K562 (cell line): Measurements from ENCODE around the gene GOLGB1. TPM values are rescaled to one million over a fixed set of nuclear protein-coding genes. Genes with fewer than 3 reads are reported as not detected.

ENCODE experiments used
- ATAC-seq: fragments of 200-7000 bp; cut with Tn5 transposase; 3 replicates; pipeline ENCODE4 v1.9.1; 2020; ENCODE audit warnings: moderate library complexity
- BruUV-seq: library from RNA; stranded (reverse); fragments of 400-500 nt; replicated peaks from 2 replicates; lab custom pipeline; 2021; lab: Mats Ljungman, UMichigan
- CTCF ChIA-PET: fragments of 300-600 bp; formaldehyde crosslinking; extraction: SDS; loops from one replicate; lab custom pipeline; 2021; ENCODE audit warnings: low intra/inter-chr PET ratio; lab: Yijun Ruan, JAX
- POLR2A ChIA-PET: fragments of 300-600, 350-650 bp; sonication (Branson Sonifier 250); formaldehyde crosslinking; extraction: SDS; loops from one replicate; lab custom pipeline; 2021; ENCODE audit warnings: antibody characterized with exemption, inconsistent platforms; lab: Yijun Ruan, JAX
- DNase-seq, 4 experiments: peaks; one replicate each; pipeline versions ENCODE4 v3.0.0 to v3.0.0-alpha.2; 2011 to 2018; ENCODE audit warnings: low spot score in 3 of 4, mixed read lengths in 3 of 4; ENCODE audit errors: extremely low read depth in 1 of 4
- FAIRE-seq: peaks from 2 replicates; lab custom pipeline; 2011; peaks lifted over from hg19 to GRCh38; lab: Jason Lieb, UNC
- H2AFZ ChIP-seq: 2 replicates; pipeline ENCODE4 v1.6.0; 2011; ENCODE audit warnings: low read depth, low read length, control low read depth, inconsistent platforms
- H3K27ac ChIP-seq: fragments of 200-600 bp; 3 replicates; pipeline ENCODE4 v1.8.0; 2011; ENCODE audit warnings: low read depth, mild to moderate bottlenecking, control low read depth, inconsistent platforms, low read length, moderate library complexity, mixed read lengths; ENCODE audit errors: extremely low read depth
- H3K27me3 ChIP-seq, 2 experiments: fragments of 300-600 bp in 1 of 2; 2 replicates in 1 of 2; 3 replicates in 1 of 2; pipeline versions ENCODE4 v1.6.0 to v1.8.0; 2011; ENCODE audit warnings: inconsistent platforms in 2 of 2, low read length in 2 of 2, mild to moderate bottlenecking in 1 of 2, mixed read lengths in 1 of 2, moderate library complexity in 1 of 2; ENCODE audit not compliant: control insufficient read depth in 2 of 2, insufficient read depth in 2 of 2
- H3K36me3 ChIP-seq: fragments of 300-600 bp; 3 replicates; pipeline ENCODE4 v1.8.0; 2011; ENCODE audit warnings: mild to moderate bottlenecking, low read length, inconsistent platforms; ENCODE audit not compliant: control insufficient read depth, insufficient read depth
- H3K4me1 ChIP-seq, 2 experiments: fragments of 200-600 bp in 1 of 2; replicated peaks in 1 of 2; 2 replicates in 1 of 2; 3 replicates in 1 of 2; pipeline versions ENCODE4 v1.5.1 to v1.8.0; 2011; ENCODE audit warnings: inconsistent platforms in 2 of 2, low read length in 2 of 2, mild to moderate bottlenecking in 1 of 2, mixed read lengths in 1 of 2, moderate library complexity in 1 of 2; ENCODE audit not compliant: control insufficient read depth in 2 of 2, insufficient read depth in 2 of 2
- H3K4me2 ChIP-seq: 2 replicates; pipeline ENCODE4 v1.6.1; 2011; ENCODE audit warnings: low read length, control low read depth, inconsistent platforms, mixed read lengths; ENCODE audit not compliant: insufficient read depth
- H3K4me3 ChIP-seq: fragments of 200-600 bp; sonication (generic), shearing (Covaris generic); 2 replicates; pipeline ENCODE4 v1.5.1; 2016; ENCODE audit warnings: control low read depth, inconsistent platforms
- H3K79me2 ChIP-seq: fragments of 200-600 bp; 3 replicates; pipeline ENCODE4 v1.8.0; 2011; ENCODE audit warnings: low read length, inconsistent platforms; ENCODE audit not compliant: control insufficient read depth, insufficient read depth
- H3K9ac ChIP-seq, 2 experiments: 2 replicates each; pipeline versions ENCODE4 v1.6.0 to v1.6.1; 2011; ENCODE audit warnings: low read depth in 2 of 2, low read length in 2 of 2, control low read depth in 1 of 2, inconsistent platforms in 1 of 2, mild to moderate bottlenecking in 1 of 2, mixed read lengths in 1 of 2; ENCODE audit not compliant: insufficient read depth in 1 of 2
- H3K9me1 ChIP-seq: one replicate; pipeline ENCODE4 v1.6.0; 2011; ENCODE audit warnings: inconsistent platforms, mild to moderate bottlenecking, low read length, moderate library complexity; ENCODE audit not compliant: control insufficient read depth, insufficient read depth
- H3K9me3 ChIP-seq: replicated peaks from 2 replicates; pipeline ENCODE4 v1.5.1; 2011; ENCODE audit warnings: low read depth, low read length, inconsistent platforms; ENCODE audit not compliant: control insufficient read depth, insufficient read depth
- H4K20me1 ChIP-seq: replicated peaks from 2 replicates; pipeline ENCODE4 v1.6.1; 2011; ENCODE audit warnings: low read length, inconsistent platforms, mixed read lengths; ENCODE audit not compliant: control insufficient read depth, insufficient read depth
- E4F1 ChIP-seq: fragments of 250-450 bp; sonication (Bioruptor Pico); IDR thresholded peaks from 2 replicates; pipeline ENCODE4 v1.5.0; 2021; ENCODE audit warnings: mild to moderate bottlenecking, borderline replicate concordance
- EHMT2 ChIP-seq: fragments of 450-650 bp; IDR thresholded peaks from 2 replicates; pipeline ENCODE4 v1.6.1; 2018; ENCODE audit warnings: antibody characterized with exemption
- ETV6 ChIP-seq, 3 experiments: fragments of 150-350 bp in 1 of 3; sonication (generic) in 1 of 3; formaldehyde crosslinking in 1 of 3; IDR thresholded peaks; 2 replicates each; pipeline versions ENCODE4 v1.6.1 to v1.8.0; 2014 to 2022; ENCODE audit warnings: borderline replicate concordance in 2 of 3, low read depth in 2 of 3, antibody characterized with exemption in 1 of 3, low read length in 1 of 3, mild to moderate bottlenecking in 1 of 3, missing genetic modification reagents in 1 of 3
- KLF1 ChIP-seq: fragments of 450-650 bp; IDR thresholded peaks from 2 replicates; pipeline ENCODE4 v1.6.1; 2016; ENCODE audit warnings: missing genetic modification characterization, missing compliant biosample characterization
- MCM2 ChIP-seq: fragments of 450-650 bp; IDR thresholded peaks from 2 replicates; pipeline ENCODE4 v1.6.1; 2017; ENCODE audit warnings: low read depth, mild to moderate bottlenecking
- MTA1 ChIP-seq: fragments of 450-650 bp; IDR thresholded peaks from 2 replicates; pipeline ENCODE4 v1.6.1; 2017; ENCODE audit warnings: borderline replicate concordance
- NCOA2 ChIP-seq, 2 experiments: fragments of 450-650 bp; IDR thresholded peaks; 2 replicates each; pipeline ENCODE4 v1.6.1; 2018; ENCODE audit warnings: mild to moderate bottlenecking in 2 of 2, moderate library complexity in 1 of 2; ENCODE audit not compliant: partially characterized antibody in 2 of 2
- NFIX ChIP-seq: fragments of 250-450 bp; sonication (Bioruptor Pico); IDR thresholded peaks from 2 replicates; pipeline ENCODE4 v1.4.0; 2020; ENCODE audit warnings: low read depth, mild to moderate bottlenecking, moderate library complexity
- NFXL1 ChIP-seq: fragments of 450-650 bp; formaldehyde crosslinking; IDR thresholded peaks from 2 replicates; pipeline ENCODE4 v1.4.0; 2021; ENCODE audit warnings: mild to moderate bottlenecking
- PCBP1 ChIP-seq: fragments of 200-400 bp; formaldehyde crosslinking; IDR thresholded peaks from 2 replicates; pipeline ENCODE4 v1.6.1; 2018; ENCODE audit warnings: mild to moderate bottlenecking, low read depth, low read length; ENCODE audit not compliant: poor library complexity, severe bottlenecking
- PTBP1 ChIP-seq: fragments of 200-400 bp; formaldehyde crosslinking; IDR thresholded peaks from 2 replicates; pipeline ENCODE4 v1.6.1; 2017; ENCODE audit warnings: low read depth, low read length
- RB1 ChIP-seq: fragments of 450-650 bp; IDR thresholded peaks from 2 replicates; pipeline ENCODE4 v1.6.1; 2017; ENCODE audit warnings: low read depth, mild to moderate bottlenecking
- RHOXF2B ChIP-seq: fragments of 250-450 bp; sonication (Bioruptor Pico); conservative IDR thresholded peaks from 2 replicates; pipeline ENCODE4 v1.5.1; 2021
- TAF7 ChIP-seq: fragments of 450-650 bp; IDR thresholded peaks from 2 replicates; pipeline ENCODE4 v1.6.1; 2016; ENCODE audit warnings: missing genetic modification characterization, missing compliant biosample characterization
- ZNF316 ChIP-seq: fragments of 450-650 bp; IDR thresholded peaks from 2 replicates; pipeline ENCODE4 v1.6.1; 2016
- ZNF324 ChIP-seq: fragments of 250-450 bp; sonication (Bioruptor Pico); IDR thresholded peaks from 2 replicates; pipeline ENCODE4 v1.4.0; 2020; ENCODE audit warnings: mild to moderate bottlenecking
- ZNF551 ChIP-seq: fragments of 250-450 bp; sonication (Bioruptor Pico); IDR thresholded peaks from 2 replicates; pipeline ENCODE4 v1.5.0; 2021; ENCODE audit warnings: mild to moderate bottlenecking, moderate library complexity
- WGBS: fragments of 100-300 bp; shearing (Covaris generic); methylation state at CpG from one replicate; pipeline ENCODE4 v1.1.6; 2016; ENCODE audit warnings: low coverage, mixed read lengths; ENCODE audit not compliant: insufficient coverage; ENCODE audit errors: missing lambda C conversion rate; 5-methylcytosine and 5-hydroxymethylcytosine counted together
- in situ Hi-C: fragments of 300-500 bp; cut with MboI; formaldehyde crosslinking; loops from 4 replicates; pipeline ENCODE4 v1.15.0; 2018; ENCODE audit warnings: inconsistent platforms, mixed read lengths
- intact Hi-C: fragments of 100-400 bp; cut with micrococcal nuclease; formaldehyde crosslinking; loops from 2 replicates; pipeline ENCODE4 v1.14.2; 2022
- polyA plus RNA-seq, 8 experiments: library from polyadenylated mRNA; depleted of rRNA in 4 of 8; stranded (reverse) in 5 of 8; unstranded in 3 of 8; fragments of >200 nt; fragmentation: Nextera tagmentation in 2 of 8; fragmentation: Illumina TruSeq in 1 of 8; extraction: Ambion mirVana in 2 of 8; extraction: Trizol in 1 of 8; gene quantifications; 2 replicates each; pipeline versions ENCODE4 v1.2.1 to v1.2.3, GENCODE V29; 2011 to 2014; ENCODE audit warnings: inconsistent platforms in 1 of 8, missing spikeins in 1 of 8
- total RNA-seq, 7 experiments: library from RNA; depleted of rRNA in 6 of 7; stranded (reverse); fragments of >200 nt in 6 of 7; fragmentation: Illumina TruSeq in 2 of 7; extraction: Trizol in 2 of 7; gene quantifications; 2 replicates each; pipeline versions ENCODE4 v1.2.1 to v1.2.3, GENCODE V29; 2011 to 2021; ENCODE audit warnings: low replicate concordance in 1 of 7
- TF ChIP-seq, protein P1 (sequence below): fragments of 450-650 bp; IDR thresholded peaks from one replicate; pipeline ENCODE4 v1.6.1; 2018; ENCODE audit warnings: mild to moderate bottlenecking, moderate library complexity; ENCODE audit not compliant: partially characterized antibody

GOLGB1 gene
- total and polyA plus RNA-seq, 9 of the 15 experiments (the other 6 are each of a cell fraction or from before 2014, with no cell fraction given) = 4.0 to 16.3 (median 9.7) TPM

- Histone ChIP-seq H3K4me3 (no peak overlapping the region), H3K4me2 (no peak overlapping the region), H3K27me3 (no peaks in the 10 kb centered on the region), H2AFZ (peak overlapping the region; percentile 96), H3K36me3 (peaks cover 11% of the 10 kb centered on the region; the same call in 1 of the 3 replicates), H3K4me1 (peaks cover 0 to 5% of the 10 kb centered on the region in 2 experiments; a peak in 3 of 5 replicates), H3K27ac (peak overlapping the region; percentile 74; the same call in 1 of the 3 replicates), H3K9me3 (no peaks in the 10 kb centered on the region), H3K9ac (no peak overlapping the region), H4K20me1 (no peaks in the 10 kb centered on the region), H3K9me1 (no peaks in the 10 kb centered on the region), H3K79me2 (no peaks in the 10 kb centered on the region)
- DNase-seq (no peak), FAIRE-seq (no peak), ATAC-seq (no peak)
- WGBS = 67% methylated on average over 3 of the region's 6 CpGs
- intact Hi-C loops = no loop called here
- ChIA-PET POLR2A (interaction anchor here (0.6 to 1.0 kb wide), 2 partner anchors 9 to 39 kb away, joined by 3 to 4 read pairs; no protein-coding TSS in a partner anchor), CTCF (no interaction called here)
- in situ Hi-C loops = no loop called here
- no TSS peak for BruUV-seq
- TF ChIP-seq MTA1 (no peak), PTBP1 (no peak), EHMT2 (no peak), E4F1 (CRISPR knock-in tag) (no peak), KLF1 (no peak), PCBP1 (no peak), MCM2 (no peak), NFIX (CRISPR knock-in tag) (no peak), RB1 (no peak), ZNF324 (CRISPR knock-in tag) (no peak), ZNF316 (no peak), NFXL1 (CRISPR knock-in tag) (no peak), TAF7 (tag) (no peak), ZNF551 (no peak), RHOXF2B (CRISPR knock-in tag) (no peak), ETV6 (IDR thresholded peaks at IDR 0.05; ENCODE audit: borderline replicate concordance in 1 of 2, low read depth in 2 of 2, low read length in 1 of 2) (no peak), ETV6 (CRISPR knock-in tag; IDR thresholded peaks at IDR 0.05; ENCODE audit: borderline replicate concordance) (no peak), NCOA2 (IDR thresholded peaks at IDR 0.05; ENCODE audit: partially characterized antibody in 2 of 2) (no peak)
- TF ChIP-seq, protein P1, sequence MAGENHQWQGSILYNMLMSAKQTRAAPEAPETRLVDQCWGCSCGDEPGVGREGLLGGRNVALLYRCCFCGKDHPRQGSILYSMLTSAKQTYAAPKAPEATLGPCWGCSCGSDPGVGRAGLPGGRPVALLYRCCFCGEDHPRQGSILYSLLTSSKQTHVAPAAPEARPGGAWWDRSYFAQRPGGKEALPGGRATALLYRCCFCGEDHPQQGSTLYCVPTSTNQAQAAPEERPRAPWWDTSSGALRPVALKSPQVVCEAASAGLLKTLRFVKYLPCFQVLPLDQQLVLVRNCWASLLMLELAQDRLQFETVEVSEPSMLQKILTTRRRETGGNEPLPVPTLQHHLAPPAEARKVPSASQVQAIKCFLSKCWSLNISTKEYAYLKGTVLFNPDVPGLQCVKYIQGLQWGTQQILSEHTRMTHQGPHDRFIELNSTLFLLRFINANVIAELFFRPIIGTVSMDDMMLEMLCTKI = no peak
Observed at GRCh38 chr3:121661376-121661775, 88.2 kb downstream of the GOLGB1 start.
